Activated gamma-delta T cell (primary cell): ENCODE measurements around the gene SPACA7.

ENCODE experiments used
- DNase-seq: peaks from one replicate; lab custom pipeline; 2025; lab: John Stamatoyannopoulos, UW
- total RNA-seq, 2 donors: gene quantifications; one replicate each; lab custom pipeline; 2026; lab: John Stamatoyannopoulos, UW

The SPACA7 gene, protein sequence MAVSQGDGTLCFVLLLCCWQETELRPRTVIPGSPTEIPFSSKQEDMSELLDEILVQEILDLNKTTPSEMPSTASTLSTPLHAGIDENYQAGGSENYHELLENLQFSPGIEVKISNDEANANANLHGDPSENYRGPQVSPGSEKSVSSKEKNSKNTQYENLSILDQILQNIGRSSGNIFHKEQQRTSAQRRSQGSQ
- total RNA-seq = 0 reads per million in 2 donors

DNA sequence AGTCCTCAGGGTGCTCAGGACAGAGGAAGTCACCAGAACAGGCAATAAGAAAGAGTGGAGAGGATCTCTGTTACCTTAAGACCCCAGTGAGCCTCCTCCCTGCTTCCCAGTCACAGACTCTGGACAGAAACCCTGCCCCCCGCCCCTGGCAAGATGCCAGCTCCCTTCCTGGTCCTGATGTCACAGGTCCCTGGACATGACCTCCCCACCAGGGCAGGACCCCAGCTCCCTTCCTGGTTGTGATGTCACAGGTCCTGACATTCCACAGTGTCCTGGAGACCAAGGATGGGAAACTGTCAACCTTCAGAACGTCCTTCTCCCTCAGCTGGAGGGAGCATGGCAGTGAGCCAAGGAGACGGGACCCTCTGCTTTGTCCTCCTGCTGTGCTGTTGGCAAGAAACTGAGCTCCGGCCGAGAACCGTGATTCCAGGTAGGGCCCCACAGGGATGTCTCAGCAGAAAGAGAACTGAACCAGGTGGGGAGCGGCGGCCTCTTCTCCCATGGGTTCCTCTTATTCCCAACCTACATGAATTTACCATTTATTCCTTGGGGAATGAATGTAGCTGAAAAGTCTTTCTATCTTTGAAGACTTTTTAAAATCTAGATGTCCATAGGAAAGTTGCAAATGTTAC, at the start of gene SPACA7:
Gene SPACA7, plus strand, starts transcription at position 306 of the 632 bp plus-strand sequence. Its CDS starts 31 bp downstream, at position 337.
- DNase-seq = no peak

GRCh38 chr13:112326821-112327370, 49.3 kb upstream of the SPACA7 start:
- DNase-seq = no peak

DNA sequence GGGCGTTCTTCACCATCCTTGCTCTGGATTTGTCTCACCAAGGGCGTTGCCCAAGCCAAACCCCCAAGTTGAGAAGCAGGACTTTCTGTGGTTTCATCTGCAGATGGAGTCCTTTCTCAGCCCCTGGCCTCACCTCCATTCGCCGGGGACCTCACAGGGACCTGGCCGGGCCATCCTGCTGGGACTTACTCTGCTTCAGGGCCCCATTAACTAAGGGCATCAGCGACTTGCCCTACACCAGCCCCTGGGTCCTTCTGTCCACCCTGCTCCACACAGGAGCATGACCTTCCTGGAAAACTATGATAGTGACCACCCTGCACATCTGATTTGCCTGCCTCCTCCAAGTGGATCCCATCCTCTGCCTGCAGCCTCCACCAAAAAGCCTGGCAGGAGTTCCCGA, 47.2 kb upstream of the SPACA7 start:
- no peak for DNase-seq

GRCh38 chr13:112329376-112329775, 46.8 kb upstream of the SPACA7 start:
- DNase-seq = no peak

DNA sequence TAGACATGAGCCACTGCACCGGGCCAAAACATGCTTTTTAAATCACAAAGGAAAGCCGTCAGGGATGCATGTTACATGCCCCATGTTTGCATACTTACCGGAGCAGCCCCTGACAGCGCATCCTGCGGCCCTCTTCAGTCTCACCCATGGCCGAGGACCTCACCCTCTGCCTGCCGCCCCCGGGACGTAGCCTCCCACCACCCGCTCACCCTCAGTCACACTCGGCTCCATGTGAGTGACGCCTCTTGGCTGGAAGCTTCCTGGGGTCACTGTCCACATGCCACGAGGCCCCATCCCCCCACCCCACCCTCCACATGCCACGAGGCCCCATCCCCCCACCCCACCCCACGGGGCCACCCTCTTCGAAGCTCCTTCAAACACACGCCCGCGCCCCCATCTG, 46.1 kb upstream of the SPACA7 start:
- no peak for DNase-seq

DNA sequence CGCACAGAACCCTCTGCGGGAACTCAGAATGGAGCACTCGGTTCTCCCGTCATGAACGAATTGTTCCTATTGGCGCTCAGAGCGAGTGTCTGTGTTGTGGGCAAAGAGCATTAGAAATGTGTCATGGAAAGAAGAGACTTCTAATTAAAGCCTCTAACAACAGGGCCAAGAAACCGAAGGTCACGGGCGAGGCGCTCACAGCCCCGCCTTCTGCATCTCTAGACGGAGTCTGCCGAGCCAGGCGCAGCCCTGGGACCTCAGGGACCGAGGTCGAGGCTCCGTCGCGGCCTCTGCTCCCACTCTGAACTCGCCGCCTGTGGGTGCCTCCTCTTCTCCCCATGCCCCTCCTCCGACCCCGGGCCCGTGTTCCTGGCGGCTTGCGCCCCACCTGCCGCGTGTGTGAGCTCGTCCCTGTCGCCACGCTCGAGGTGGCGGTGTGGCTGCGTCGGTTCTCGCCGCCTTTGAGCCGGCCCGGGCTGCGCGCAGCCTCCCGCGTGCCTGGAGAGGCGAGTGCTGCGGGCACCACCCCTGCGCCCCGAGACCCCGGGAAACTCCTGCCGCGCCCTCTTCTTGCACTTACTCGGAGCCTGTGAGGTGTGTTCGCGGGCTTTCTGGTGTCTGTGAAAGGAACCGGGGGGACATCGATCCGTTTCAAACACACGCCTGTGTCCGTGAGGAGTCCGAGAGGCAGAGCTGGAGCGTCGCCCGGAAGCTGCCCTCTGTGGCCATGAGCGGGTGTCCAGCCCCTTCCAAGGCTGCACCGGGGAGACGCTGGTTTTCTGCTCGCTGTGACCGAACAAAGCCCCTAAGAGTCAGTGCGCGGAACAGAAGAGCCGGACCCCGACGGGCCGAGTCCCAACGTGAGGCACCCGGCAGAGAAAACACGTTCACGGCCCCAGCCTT, 45.4 kb upstream of the SPACA7 start:
- DNase-seq = no peak

- DNase-seq = no peak
Observed at GRCh38 chr13:112331675-112332074, 44.5 kb upstream of the SPACA7 start.

- DNase-seq = no peak
Observed at GRCh38 chr13:112332727-112333126, 43.4 kb upstream of the SPACA7 start.

GRCh38 chr13:112333756-112334543, 42.2 kb upstream of the SPACA7 start:
- no peak for DNase-seq

DNA sequence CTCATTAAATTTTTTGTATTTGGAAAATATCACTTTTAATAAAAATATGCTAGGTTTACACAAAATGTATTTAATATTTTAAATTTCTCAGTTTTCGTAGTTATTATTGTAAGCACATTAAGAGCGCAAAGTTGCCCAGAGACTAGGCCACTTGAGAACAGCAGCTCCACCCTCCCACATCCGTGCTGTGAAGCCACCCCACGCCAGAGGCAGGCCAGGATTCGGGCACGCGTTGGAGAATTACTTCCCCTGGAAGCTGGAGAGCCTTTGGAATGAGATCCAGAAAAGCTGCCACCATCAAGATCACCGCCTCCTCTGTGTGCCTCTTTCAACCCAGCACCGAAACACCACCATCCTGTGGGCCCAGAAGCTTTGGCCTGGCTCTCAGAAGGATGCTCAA, 41.0 kb upstream of the SPACA7 start:
- DNase-seq = no peak

DNA sequence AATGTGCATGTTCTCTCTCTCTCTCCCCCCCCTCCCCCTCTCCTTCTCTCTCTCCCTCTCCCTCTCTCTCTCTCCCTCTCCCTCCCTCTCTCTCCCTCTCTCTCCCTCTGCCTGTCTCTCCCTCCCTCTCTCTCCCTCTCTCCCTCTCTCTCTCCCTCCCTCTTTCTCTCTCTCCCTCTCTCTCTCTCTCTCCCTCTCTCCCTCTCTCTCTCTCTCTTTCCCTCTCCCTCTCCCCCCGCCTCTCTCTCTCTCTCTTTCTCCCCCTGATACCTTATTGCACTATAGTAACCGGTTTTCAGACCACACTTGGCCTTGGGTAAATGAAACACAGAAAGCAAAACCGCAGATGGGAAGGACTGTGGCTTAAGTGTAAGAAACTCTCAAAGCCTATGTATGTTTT, 34.7 kb upstream of the SPACA7 start:
- no peak for DNase-seq

- no peak for DNase-seq
Observed at GRCh38 chr13:112341976-112342735, 34.0 kb upstream of the SPACA7 start.

DNA sequence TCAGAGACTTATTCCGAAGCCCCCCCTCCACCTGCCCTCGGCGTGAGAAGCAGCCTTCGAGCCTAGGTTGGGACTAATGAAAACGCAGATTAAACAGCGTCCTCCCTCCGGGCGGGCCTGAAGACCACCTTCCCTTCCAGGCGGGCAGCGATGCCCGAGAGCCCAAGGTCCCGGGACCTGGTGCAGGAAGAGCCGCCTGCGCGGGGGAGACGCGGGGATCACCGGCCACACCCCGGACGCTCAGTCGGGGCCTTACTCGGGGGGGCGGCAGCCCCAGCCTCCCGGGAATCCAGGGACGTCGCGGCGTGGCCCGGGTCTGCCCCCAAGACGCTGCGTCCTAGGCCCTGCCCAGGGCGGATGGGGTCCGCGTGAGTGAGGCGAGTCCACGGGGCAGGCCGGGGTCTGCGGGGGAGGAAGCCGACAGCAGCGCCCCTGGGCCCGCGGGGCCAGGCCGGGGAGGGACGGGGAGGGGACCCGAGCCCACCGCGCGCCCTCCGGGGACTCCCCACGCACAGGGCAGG, 33.3 kb upstream of the SPACA7 start:
- no peak for DNase-seq

DNA sequence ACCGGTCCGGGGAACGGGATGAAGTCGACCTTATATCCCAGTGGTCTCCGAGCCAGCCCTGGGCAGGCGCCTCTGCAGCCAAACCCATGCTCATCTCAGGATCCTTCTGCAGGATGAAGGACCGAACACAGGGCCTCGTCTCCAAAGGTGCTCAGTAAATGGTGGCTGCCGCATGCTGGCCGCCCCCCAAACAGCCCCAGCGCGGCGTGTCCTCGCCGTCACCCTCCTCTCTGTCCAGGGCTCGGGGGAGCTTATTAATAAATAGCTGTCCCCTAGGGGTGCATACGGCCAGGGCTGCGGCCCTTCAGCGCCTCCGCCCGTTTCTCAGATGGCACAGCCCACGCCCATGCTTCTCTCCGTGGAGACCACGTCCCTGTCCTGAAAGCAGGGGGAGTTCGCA, 32.6 kb upstream of the SPACA7 start:
- DNase-seq = no peak

GRCh38 chr13:112345826-112346172, 30.4 kb upstream of the SPACA7 start:
- DNase-seq = no peak

GRCh38 chr13:112346173-112346898, 29.8 kb upstream of the SPACA7 start:
- DNase-seq = no peak

GRCh38 chr13:112346899-112347229, 29.3 kb upstream of the SPACA7 start:
- no peak for DNase-seq

GRCh38 chr13:112347986-112348385, 28.2 kb upstream of the SPACA7 start:
- no peak for DNase-seq

GRCh38 chr13:112348642-112349345, 27.4 kb upstream of the SPACA7 start:
- DNase-seq = no peak

DNA sequence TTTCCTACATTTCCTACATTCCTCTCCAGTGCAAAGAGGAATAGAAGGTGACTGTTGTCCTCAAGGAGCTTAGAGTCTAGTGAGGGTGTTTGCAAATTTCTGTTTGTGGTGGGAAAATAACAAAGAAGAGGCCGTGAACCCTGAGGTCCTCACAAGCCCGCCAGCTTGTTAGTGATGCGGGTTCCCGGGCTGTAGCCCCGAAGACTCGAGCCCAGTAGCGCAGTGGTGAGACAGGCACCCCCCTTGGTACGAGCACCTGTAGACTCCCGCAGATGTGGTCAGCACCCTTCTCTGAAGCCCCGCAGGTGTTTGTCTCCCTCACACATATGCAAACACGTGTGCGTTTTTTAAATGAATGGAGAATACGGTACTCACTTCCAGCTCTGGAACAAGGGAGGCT, 26.5 kb upstream of the SPACA7 start:
- no peak for DNase-seq
